HEK293 (cell line): Measurements from ENCODE around the gene PACRG.
A peak's percentile ranks its signal among the peaks of the same experiment; 100 is the strongest.
"Not testable (repeated sequence)": the region's sequence is repeated elsewhere in the genome, so short reads cannot be mapped to it uniquely, and the experiment has no call there.

Source experiments
- CTCF ChIA-PET: fragments of 350-600 bp; formaldehyde crosslinking; extraction: SDS; loops from one replicate; lab custom pipeline; 2021; ENCODE audit warnings: antibody characterized with exemption; lab: Yijun Ruan, JAX
- POLR2A ChIA-PET: fragments of 300-600 bp; formaldehyde crosslinking; extraction: SDS; loops from one replicate; lab custom pipeline; 2020; ENCODE audit warnings: antibody characterized with exemption, inconsistent platforms; lab: Yijun Ruan, JAX
- H3K27ac ChIP-seq: fragments of 200-500 bp; sonication (Bioruptor generic); 2 replicates; pipeline ENCODE4 v1.5.1; 2014; ENCODE audit warnings: low read depth, low read length, control low read depth, inconsistent platforms; ENCODE audit errors: extremely low read depth
- H3K36me3 ChIP-seq, 2 experiments: fragments of 200-500 bp in 1 of 2; sonication (Bioruptor generic) in 1 of 2; 1 replicate in 1 of 2; 2 replicates in 1 of 2; pipeline ENCODE4 v1.5.1; 2014 to 2017; ENCODE audit warnings: inconsistent platforms in 2 of 2, low read length in 2 of 2; ENCODE audit not compliant: control insufficient read depth in 2 of 2, insufficient read depth in 1 of 2
- H3K4me1 ChIP-seq: fragments of 200-500 bp; sonication (Bioruptor generic); 2 replicates; pipeline ENCODE4 v1.5.1; 2014; ENCODE audit warnings: mild to moderate bottlenecking, low read length, inconsistent platforms; ENCODE audit not compliant: control insufficient read depth, insufficient read depth
- H3K4me3 ChIP-seq: 2 replicates; pipeline ENCODE4 v1.5.1; 2011; ENCODE audit warnings: low read depth, mild to moderate bottlenecking, control low read depth, low read length, moderate library complexity
- H3K9me3 ChIP-seq: fragments of 200-500 bp; sonication (Bioruptor generic); 2 replicates; pipeline ENCODE4 v1.5.1; 2014; ENCODE audit warnings: low read depth, low read length, inconsistent platforms; ENCODE audit not compliant: control insufficient read depth, insufficient read depth
- HOXA7 ChIP-seq: sonication (generic); formaldehyde crosslinking; IDR thresholded peaks from 2 replicates; pipeline ENCODE4 v1.8.1; 2022; ENCODE audit warnings: missing genetic modification reagents, borderline replicate concordance
- KLF9 ChIP-seq: fragments of 450-650 bp; formaldehyde crosslinking; IDR thresholded peaks from 2 replicates; pipeline ENCODE4 v1.5.1; 2016; ENCODE audit warnings: missing biosample characterization, missing genetic modification characterization, low read depth
- SETDB1 ChIP-seq: IDR thresholded peaks from one replicate; pipeline ENCODE4 v1.6.1; 2017; ENCODE audit warnings: mild to moderate bottlenecking, low read length, moderate library complexity, mixed read lengths; ENCODE audit not compliant: insufficient read length
- TRIM28 ChIP-seq: IDR thresholded peaks from 2 replicates; pipeline ENCODE4 v1.6.1; 2011; ENCODE audit warnings: low read length, control low read depth, borderline replicate concordance
- YY2 ChIP-seq: fragments of 450-650 bp; formaldehyde crosslinking; IDR thresholded peaks from 2 replicates; pipeline ENCODE4 v1.5.1; 2016; ENCODE audit warnings: missing biosample characterization, missing genetic modification characterization
- ZBTB20 ChIP-seq: fragments of 450-650 bp; formaldehyde crosslinking; IDR thresholded peaks from 2 replicates; pipeline ENCODE4 v1.5.1; 2016; ENCODE audit warnings: missing biosample characterization, missing genetic modification characterization
- ZFP37 ChIP-seq: fragments of 450-650 bp; formaldehyde crosslinking; IDR thresholded peaks from 2 replicates; pipeline ENCODE4 v1.5.1; 2016; ENCODE audit warnings: missing biosample characterization, missing genetic modification characterization
- ZNF112 ChIP-seq: fragments of 450-650 bp; formaldehyde crosslinking; IDR thresholded peaks from 2 replicates; pipeline ENCODE4 v1.5.0; 2017; ENCODE audit warnings: missing biosample characterization, missing genetic modification characterization
- ZNF140 ChIP-seq: fragments of 450-650 bp; formaldehyde crosslinking; IDR thresholded peaks from 2 replicates; pipeline ENCODE4 v1.5.1; 2016; ENCODE audit warnings: missing biosample characterization, missing genetic modification characterization
- ZNF214 ChIP-seq: fragments of 450-650 bp; formaldehyde crosslinking; IDR thresholded peaks from 2 replicates; pipeline ENCODE4 v1.5.1; 2017; ENCODE audit warnings: missing biosample characterization, mild to moderate bottlenecking, missing genetic modification characterization, borderline replicate concordance
- ZNF221 ChIP-seq: fragments of 450-650 bp; formaldehyde crosslinking; IDR thresholded peaks from 2 replicates; pipeline ENCODE4 v1.5.1; 2017; ENCODE audit warnings: missing biosample characterization, missing genetic modification characterization, borderline replicate concordance
- ZNF423 ChIP-seq: fragments of 450-650 bp; formaldehyde crosslinking; IDR thresholded peaks from 2 replicates; pipeline ENCODE4 v1.5.1; 2016; ENCODE audit warnings: missing biosample characterization, missing genetic modification characterization
- ZNF548 ChIP-seq: fragments of 450-650 bp; formaldehyde crosslinking; IDR thresholded peaks from 2 replicates; pipeline ENCODE4 v1.5.1; 2016; ENCODE audit warnings: missing biosample characterization, missing genetic modification characterization
- ZNF776 ChIP-seq: fragments of 450-650 bp; formaldehyde crosslinking; IDR thresholded peaks from 2 replicates; pipeline ENCODE4 v1.5.0; 2017; ENCODE audit warnings: missing biosample characterization, missing genetic modification characterization, borderline replicate concordance
- ZSCAN30 ChIP-seq: fragments of 450-650 bp; IDR thresholded peaks from 2 replicates; pipeline ENCODE4 v1.5.1; 2018; ENCODE audit warnings: missing biosample characterization, mild to moderate bottlenecking, missing genetic modification characterization, moderate library complexity
- TF ChIP-seq, protein P1 (sequence below): fragments of 450-650 bp; formaldehyde crosslinking; optimal IDR thresholded peaks from 2 replicates; pipeline ENCODE3; 2016; ENCODE audit warnings: missing biosample characterization, mild to moderate bottlenecking, missing genetic modification characterization
- TF ChIP-seq, protein P2 (sequence below): fragments of 450-650 bp; formaldehyde crosslinking; IDR thresholded peaks from 2 replicates; pipeline ENCODE4 v1.5.1; 2016; ENCODE audit warnings: missing biosample characterization, missing genetic modification characterization
- TF ChIP-seq, protein P3 (sequence below): fragments of 450-650 bp; formaldehyde crosslinking; IDR thresholded peaks from 2 replicates; pipeline ENCODE4 v1.5.1; 2017; ENCODE audit warnings: missing biosample characterization, missing genetic modification characterization
- TF ChIP-seq, protein P4 (sequence below): fragments of 450-650 bp; formaldehyde crosslinking; IDR thresholded peaks from 2 replicates; pipeline ENCODE4 v1.5.1; 2016; ENCODE audit warnings: missing biosample characterization, missing genetic modification characterization

The PACRG gene

DNA sequence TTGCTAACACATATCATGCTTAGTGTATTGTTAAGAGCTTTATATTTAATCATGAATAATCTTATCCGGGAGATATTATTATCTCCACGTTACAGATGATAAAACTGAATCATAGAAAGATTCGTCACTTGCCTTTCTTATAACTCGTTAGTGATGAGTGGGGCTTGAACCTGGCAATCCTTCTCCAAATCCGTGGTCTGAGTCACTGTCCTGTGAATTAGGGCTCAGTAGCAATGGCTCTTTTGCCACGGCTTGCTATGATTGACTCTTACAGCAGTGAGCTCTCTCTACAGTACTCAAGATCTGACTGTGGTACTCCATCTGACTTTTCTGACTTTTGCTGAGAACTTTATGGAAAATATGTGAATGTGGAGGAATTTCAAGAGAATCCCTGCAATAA is 246.9 kb downstream of the PACRG start (continued):
- TF ChIP-seq, protein P1, sequence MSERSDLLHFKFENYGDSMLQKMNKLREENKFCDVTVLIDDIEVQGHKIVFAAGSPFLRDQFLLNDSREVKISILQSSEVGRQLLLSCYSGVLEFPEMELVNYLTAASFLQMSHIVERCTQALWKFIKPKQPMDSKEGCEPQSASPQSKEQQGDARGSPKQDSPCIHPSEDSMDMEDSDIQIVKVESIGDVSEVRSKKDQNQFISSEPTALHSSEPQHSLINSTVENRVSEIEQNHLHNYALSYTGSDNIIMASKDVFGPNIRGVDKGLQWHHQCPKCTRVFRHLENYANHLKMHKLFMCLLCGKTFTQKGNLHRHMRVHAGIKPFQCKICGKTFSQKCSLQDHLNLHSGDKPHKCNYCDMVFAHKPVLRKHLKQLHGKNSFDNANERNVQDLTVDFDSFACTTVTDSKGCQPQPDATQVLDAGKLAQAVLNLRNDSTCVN (tag by site-specific recombination): no peak
- TF ChIP-seq, all 188 proteins: peak for 0

DNA sequence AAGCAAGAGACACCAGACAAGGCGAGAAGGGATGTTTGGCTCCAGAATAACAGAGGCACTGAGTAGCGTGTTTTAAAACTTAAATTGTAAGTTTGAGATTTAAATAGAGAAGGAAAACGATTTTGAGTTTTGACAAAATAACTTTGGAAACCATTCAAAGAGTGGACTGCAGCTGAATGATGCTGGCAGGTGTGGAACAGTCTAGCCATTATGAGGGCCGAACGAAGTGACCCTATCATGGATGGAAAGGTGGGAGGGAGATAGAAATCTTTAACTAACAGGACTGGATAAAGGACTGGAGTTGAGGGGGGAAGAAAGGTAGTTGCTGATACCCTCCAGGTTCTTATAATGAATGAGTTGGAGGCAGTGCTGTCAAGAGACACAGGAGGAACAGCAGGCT is 248.4 kb downstream of the PACRG start:
- Histone ChIP-seq H3K27ac (no peak overlapping the region), H3K36me3 (no peaks in the 10 kb centered on the region)
- POLR2A ChIA-PET: no interaction called here
- TF ChIP-seq, protein P2, sequence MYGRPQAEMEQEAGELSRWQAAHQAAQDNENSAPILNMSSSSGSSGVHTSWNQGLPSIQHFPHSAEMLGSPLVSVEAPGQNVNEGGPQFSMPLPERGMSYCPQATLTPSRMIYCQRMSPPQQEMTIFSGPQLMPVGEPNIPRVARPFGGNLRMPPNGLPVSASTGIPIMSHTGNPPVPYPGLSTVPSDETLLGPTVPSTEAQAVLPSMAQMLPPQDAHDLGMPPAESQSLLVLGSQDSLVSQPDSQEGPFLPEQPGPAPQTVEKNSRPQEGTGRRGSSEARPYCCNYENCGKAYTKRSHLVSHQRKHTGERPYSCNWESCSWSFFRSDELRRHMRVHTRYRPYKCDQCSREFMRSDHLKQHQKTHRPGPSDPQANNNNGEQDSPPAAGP (tag by site-specific recombination): no peak
- TF ChIP-seq ZNF214 (no peak), ZNF423 (no peak), ZSCAN30 (tag by site-specific recombination) (no peak), KLF9 (tag by site-specific recombination) (no peak), ZFP37 (tag by site-specific recombination) (no peak), ZNF112 (tag by site-specific recombination) (no peak), ZNF776 (tag by site-specific recombination) (no peak), ZNF548 (tag by site-specific recombination) (no peak), YY2 (tag by site-specific recombination) (no peak), ZNF221 (no peak), ZNF140 (tag by site-specific recombination) (no peak), ZBTB20 (no peak), HOXA7 (CRISPR knock-in tag) (no peak)
- TF ChIP-seq, protein P3, sequence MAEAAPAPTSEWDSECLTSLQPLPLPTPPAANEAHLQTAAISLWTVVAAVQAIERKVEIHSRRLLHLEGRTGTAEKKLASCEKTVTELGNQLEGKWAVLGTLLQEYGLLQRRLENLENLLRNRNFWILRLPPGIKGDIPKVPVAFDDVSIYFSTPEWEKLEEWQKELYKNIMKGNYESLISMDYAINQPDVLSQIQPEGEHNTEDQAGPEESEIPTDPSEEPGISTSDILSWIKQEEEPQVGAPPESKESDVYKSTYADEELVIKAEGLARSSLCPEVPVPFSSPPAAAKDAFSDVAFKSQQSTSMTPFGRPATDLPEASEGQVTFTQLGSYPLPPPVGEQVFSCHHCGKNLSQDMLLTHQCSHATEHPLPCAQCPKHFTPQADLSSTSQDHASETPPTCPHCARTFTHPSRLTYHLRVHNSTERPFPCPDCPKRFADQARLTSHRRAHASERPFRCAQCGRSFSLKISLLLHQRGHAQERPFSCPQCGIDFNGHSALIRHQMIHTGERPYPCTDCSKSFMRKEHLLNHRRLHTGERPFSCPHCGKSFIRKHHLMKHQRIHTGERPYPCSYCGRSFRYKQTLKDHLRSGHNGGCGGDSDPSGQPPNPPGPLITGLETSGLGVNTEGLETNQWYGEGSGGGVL: no peak
- TF ChIP-seq, protein P4, sequence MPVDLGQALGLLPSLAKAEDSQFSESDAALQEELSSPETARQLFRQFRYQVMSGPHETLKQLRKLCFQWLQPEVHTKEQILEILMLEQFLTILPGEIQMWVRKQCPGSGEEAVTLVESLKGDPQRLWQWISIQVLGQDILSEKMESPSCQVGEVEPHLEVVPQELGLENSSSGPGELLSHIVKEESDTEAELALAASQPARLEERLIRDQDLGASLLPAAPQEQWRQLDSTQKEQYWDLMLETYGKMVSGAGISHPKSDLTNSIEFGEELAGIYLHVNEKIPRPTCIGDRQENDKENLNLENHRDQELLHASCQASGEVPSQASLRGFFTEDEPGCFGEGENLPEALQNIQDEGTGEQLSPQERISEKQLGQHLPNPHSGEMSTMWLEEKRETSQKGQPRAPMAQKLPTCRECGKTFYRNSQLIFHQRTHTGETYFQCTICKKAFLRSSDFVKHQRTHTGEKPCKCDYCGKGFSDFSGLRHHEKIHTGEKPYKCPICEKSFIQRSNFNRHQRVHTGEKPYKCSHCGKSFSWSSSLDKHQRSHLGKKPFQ (tag by site-specific recombination): no peak
- TF ChIP-seq, all 188 proteins: peak for 0
- Histone ChIP-seq H3K4me3 (no peak overlapping the region), H3K4me1 (no peaks in the 10 kb centered on the region), H3K9me3 (no peaks in the 10 kb centered on the region)
- CTCF ChIA-PET: no interaction called here

DNA sequence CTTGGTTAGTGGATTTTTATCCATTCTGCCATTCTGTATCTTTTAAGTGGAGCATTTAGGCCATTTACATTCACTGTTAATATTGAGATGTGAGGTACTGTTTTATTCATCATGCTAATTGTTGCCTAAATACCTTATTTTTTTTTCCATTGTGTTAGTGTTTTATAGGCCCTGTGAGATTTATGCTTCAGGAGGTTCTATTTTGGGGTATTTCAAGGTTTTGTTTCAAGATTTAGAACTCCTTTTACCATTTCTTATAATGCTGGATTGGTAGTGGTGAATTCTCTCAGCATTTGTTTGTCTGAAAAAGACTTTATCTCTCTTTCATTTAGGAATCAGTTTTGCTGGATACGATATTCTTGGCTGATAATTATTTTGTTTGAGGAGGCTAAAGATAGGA is 255.5 kb downstream of the PACRG start:
- TF ChIP-seq TRIM28 (0 out of 2 replicates have a peak, but pooled peaks have one; percentile 54), SETDB1 (peak; percentile 90)
- H3K27ac ChIP-seq, CTCF ChIA-PET, H3K4me3 ChIP-seq, H3K4me1 ChIP-seq, H3K9me3 ChIP-seq, POLR2A ChIA-PET, H3K36me3 ChIP-seq: not testable (repeated sequence)
